Panc1 (cell line): Measurements from ENCODE around the gene SAMHD1. TPM values are rescaled to one million over a fixed set of nuclear protein-coding genes. Genes with fewer than 3 reads are reported as not detected.

Source experiments
- ATAC-seq: fragments of 200-7000 bp; cut with Tn5 transposase; 2 replicates; pipeline ENCODE4 v1.9.1; 2020; ENCODE audit warnings: mild to moderate bottlenecking, moderate library complexity
- BruUV-seq: library from RNA; stranded (reverse); fragments of 400-500 nt; replicated peaks from 2 replicates; lab custom pipeline; 2021; lab: Mats Ljungman, UMichigan
- CTCF ChIA-PET: fragments of 300-600 bp; sonication (Branson Sonifier 250); formaldehyde crosslinking; loops from one replicate; lab custom pipeline; 2022; ENCODE audit warnings: antibody characterized with exemption; lab: Charles Lee
- POLR2A ChIA-PET: fragments of 300-600 bp; sonication (Branson Sonifier 250); formaldehyde crosslinking; loops from one replicate; lab custom pipeline; 2022; ENCODE audit warnings: antibody characterized with exemption; lab: Charles Lee
- DNase-seq: peaks from one replicate; pipeline ENCODE4 v3.0.0-alpha.2; 2010; ENCODE audit warnings: low read depth, low spot score
- H3K27ac ChIP-seq: 2 replicates; pipeline ENCODE4 v1.5.1; 2011; ENCODE audit warnings: mild to moderate bottlenecking, low read length, inconsistent platforms
- H3K27me3 ChIP-seq: fragments of 200-500 bp; sonication (Bioruptor generic); 2 replicates; pipeline ENCODE4 v1.6.0; 2014; ENCODE audit warnings: low read length, inconsistent platforms; ENCODE audit not compliant: control insufficient read depth, insufficient read depth
- H3K36me3 ChIP-seq: fragments of 200-500 bp; sonication (Bioruptor generic); 2 replicates; pipeline ENCODE4 v1.5.1; 2014; ENCODE audit warnings: inconsistent platforms, mild to moderate bottlenecking, low read length, moderate library complexity; ENCODE audit not compliant: control insufficient read depth, insufficient read depth
- H3K4me1 ChIP-seq: 2 replicates; pipeline ENCODE4 v1.5.1; 2011; ENCODE audit warnings: inconsistent platforms, mild to moderate bottlenecking, low read length, moderate library complexity; ENCODE audit not compliant: control insufficient read depth, insufficient read depth
- H3K4me3 ChIP-seq, 2 experiments: 2 replicates each; pipeline ENCODE4 v1.5.1; 2011 to 2012; ENCODE audit warnings: low read depth in 2 of 2, low read length in 2 of 2, mild to moderate bottlenecking in 2 of 2, inconsistent platforms in 1 of 2, moderate library complexity in 1 of 2
- H3K9me3 ChIP-seq: fragments of 200-500 bp; sonication (Bioruptor generic); 2 replicates; pipeline ENCODE4 v1.5.1; 2014; ENCODE audit warnings: low read depth, mild to moderate bottlenecking, inconsistent platforms, low read length, moderate library complexity; ENCODE audit not compliant: control insufficient read depth, insufficient read depth
- CTCF ChIP-seq: fragments of 450-650 bp; IDR thresholded peaks from 2 replicates; pipeline ENCODE4 v1.5.1; 2017; ENCODE audit warnings: mild to moderate bottlenecking
- POLR2AphosphoS5 ChIP-seq: IDR thresholded peaks from 2 replicates; pipeline ENCODE4 v1.6.1; 2012; ENCODE audit warnings: mild to moderate bottlenecking, low read depth, low read length, moderate library complexity
- REST ChIP-seq, 2 experiments: IDR thresholded peaks; 2 replicates each; pipeline ENCODE4 v1.6.1; 2011 to 2012; ENCODE audit warnings: low read depth in 2 of 2, control low read depth in 1 of 2, low read length in 1 of 2, mild to moderate bottlenecking in 1 of 2, moderate library complexity in 1 of 2; ENCODE audit not compliant: insufficient read depth in 1 of 2
- SIN3A ChIP-seq: IDR thresholded peaks from 2 replicates; pipeline ENCODE4 v1.6.1; 2012; ENCODE audit warnings: low read depth, mild to moderate bottlenecking, low read length, moderate library complexity, borderline replicate concordance; ENCODE audit not compliant: insufficient read depth
- TCF7L2 ChIP-seq: IDR thresholded peaks from 2 replicates; pipeline ENCODE4 v1.6.1; 2011; ENCODE audit warnings: mild to moderate bottlenecking, low read depth, low read length, inconsistent platforms
- in situ Hi-C: cut with HindIII; loops from 2 replicates; pipeline ENCODE4 v1.10.0; 2016; ENCODE audit warnings: low sequenced_read_pairs, low pct_unique_long_range_greater_than_20kb
- intact Hi-C: fragments of 100-400 bp; cut with micrococcal nuclease; formaldehyde crosslinking; loops from one replicate; pipeline ENCODE4 v1.10.0; 2022; ENCODE audit not compliant: unreplicated experiment
- total RNA-seq: library from RNA; stranded (reverse); gene quantifications from one replicate; pipeline ENCODE4 v1.2.1, GENCODE V29; 2021; ENCODE audit not compliant: unreplicated experiment

Gene SAMHD1
- total RNA-seq, 1 experiment from 2014 or later, result 16.8 TPM

- intact Hi-C loops (no loop called here), in situ Hi-C loops (no loop called here)
- no peak for DNase-seq
- TF ChIP-seq CTCF, result no peak
- TF ChIP-seq REST (IDR thresholded peaks at IDR 0.05; ENCODE audit: insufficient read depth in 1 of 2, low read depth in 2 of 2, low read length in 1 of 2), result no peak
- no peak for TF ChIP-seq POLR2AphosphoS5
- no peak for TF ChIP-seq TCF7L2
- TF ChIP-seq SIN3A, result no peak
- POLR2A ChIA-PET, result interaction anchor here (0.6 kb wide), 1 partner anchor 145 kb away, joined by 9 read pairs; no protein-coding TSS in a partner anchor
- H3K27me3 ChIP-seq, result no peaks in the 10 kb centered on the region
- no peak overlapping the region for H3K27ac ChIP-seq
- BruUV-seq, result no TSS peak
- no peaks in the 10 kb centered on the region for H3K9me3 ChIP-seq
- no peaks in the 10 kb centered on the region for H3K4me1 ChIP-seq
- H3K4me3 ChIP-seq, result no peak overlapping the region
- ATAC-seq, result no peak
- CTCF ChIA-PET, result interaction anchor here (0.5 to 1.0 kb wide), 2 partner anchors 12 to 13 kb away, joined by 3 read pairs; no protein-coding TSS in a partner anchor
- no peaks in the 10 kb centered on the region for H3K36me3 ChIP-seq
Measured at GRCh38 chr20:36920334-36920730, 31.2 kb downstream of the SAMHD1 start.

GRCh38 chr20:36919715-36920333 is 31.7 kb downstream of the SAMHD1 start:
- DNase-seq, result peak; percentile 53
- intact Hi-C loops, result no loop called here
- Histone ChIP-seq H3K36me3 (no peaks in the 10 kb centered on the region), H3K27ac (no peak overlapping the region), H3K9me3 (no peaks in the 10 kb centered on the region), H3K4me1 (no peaks in the 10 kb centered on the region), H3K4me3 (no peak overlapping the region), H3K27me3 (no peaks in the 10 kb centered on the region)
- no TSS peak for BruUV-seq
- POLR2A ChIA-PET, result interaction anchor here (0.6 kb wide), 1 partner anchor 144 kb away, joined by 9 read pairs; no protein-coding TSS in a partner anchor
- peak; percentile 74; the same call in 1 of the 2 replicates for ATAC-seq
- in situ Hi-C loops, result no loop called here
- TF ChIP-seq CTCF (peak; percentile 88), REST (IDR thresholded peaks at IDR 0.05; ENCODE audit: insufficient read depth in 1 of 2, low read depth in 2 of 2, low read length in 1 of 2) (no peak), SIN3A (no peak)
- CTCF ChIA-PET, result interaction anchor here (0.5 to 1.0 kb wide), 6 partner anchors 12 to 1226 kb away, joined by 3 to 7 read pairs (median 4); no protein-coding TSS in a partner anchor
